Measurements from ENCODE around the gene PHEX. TPM values are rescaled to one million over a fixed set of nuclear protein-coding genes. Genes with fewer than 3 reads are reported as not detected.

Gene PHEX
- total RNA-seq, 1 experiment from 2014 or later = 1.3 TPM

DNA sequence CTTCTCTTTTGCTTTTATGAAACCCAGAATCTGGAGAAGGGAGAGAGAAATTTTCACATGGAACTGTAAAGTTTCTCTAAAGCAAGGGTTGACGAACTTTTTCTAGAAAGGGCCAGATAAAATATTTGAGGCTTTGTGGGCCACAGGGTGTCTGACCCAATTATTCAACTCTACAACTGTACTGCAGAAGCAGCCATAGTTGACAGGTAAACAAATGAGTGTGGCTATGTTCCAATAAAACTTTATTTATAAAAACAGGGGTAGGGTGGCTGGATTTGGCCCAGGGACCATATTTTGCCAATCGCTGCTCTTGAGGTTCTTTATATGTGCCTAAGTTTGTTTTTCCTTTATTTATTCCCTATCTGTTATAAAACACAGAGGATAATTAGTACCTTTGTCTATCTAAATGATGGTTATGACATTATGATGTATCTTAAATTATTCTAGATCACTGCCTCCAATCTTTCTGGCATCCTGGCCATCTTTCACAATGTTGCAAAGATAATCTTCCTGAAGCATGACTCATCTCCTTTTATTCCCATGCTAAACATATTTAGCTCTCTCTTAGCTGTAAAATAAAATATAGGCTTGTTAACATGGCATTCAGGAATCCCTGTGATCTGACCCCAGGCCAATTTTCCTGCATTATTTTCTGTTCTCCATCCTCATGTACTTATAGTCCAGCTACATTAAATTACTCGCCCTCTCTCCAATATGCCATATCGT lies 133.8 kb downstream of the PHEX start:
- no peaks in the 10 kb centered on the region for H3K36me3 ChIP-seq (ENCODE audit: insufficient read depth, low read length)
- no peaks in the 10 kb centered on the region for H4K20me1 ChIP-seq (ENCODE audit: insufficient read depth, low read depth, low read length)
- no peak overlapping the region for H3K27ac ChIP-seq (ENCODE audit: low read length)
- no peaks in the 10 kb centered on the region for H3K79me2 ChIP-seq (ENCODE audit: low read length)
- no peaks in the 10 kb centered on the region for H3K9me2 ChIP-seq (replicated peaks; ENCODE audit: insufficient read depth, low read length)
- H3K4me1 ChIP-seq (ENCODE audit: low read length) = no peaks in the 10 kb centered on the region
- H3K27me3 ChIP-seq (ENCODE audit: low read length) = no peaks in the 10 kb centered on the region
- DNase-seq = no peak
- H3K4me3 ChIP-seq (ENCODE audit: low read length) = no peak overlapping the region
- H2AFZ ChIP-seq (ENCODE audit: low read length) = no peak overlapping the region
- H3K9me3 ChIP-seq (ENCODE audit: low read length) = no peaks in the 10 kb centered on the region
- H3K9ac ChIP-seq (ENCODE audit: low read length) = no peak overlapping the region
- no peak overlapping the region for H3K4me2 ChIP-seq (ENCODE audit: low read depth, low read length, poor library complexity, severe bottlenecking)

DNA sequence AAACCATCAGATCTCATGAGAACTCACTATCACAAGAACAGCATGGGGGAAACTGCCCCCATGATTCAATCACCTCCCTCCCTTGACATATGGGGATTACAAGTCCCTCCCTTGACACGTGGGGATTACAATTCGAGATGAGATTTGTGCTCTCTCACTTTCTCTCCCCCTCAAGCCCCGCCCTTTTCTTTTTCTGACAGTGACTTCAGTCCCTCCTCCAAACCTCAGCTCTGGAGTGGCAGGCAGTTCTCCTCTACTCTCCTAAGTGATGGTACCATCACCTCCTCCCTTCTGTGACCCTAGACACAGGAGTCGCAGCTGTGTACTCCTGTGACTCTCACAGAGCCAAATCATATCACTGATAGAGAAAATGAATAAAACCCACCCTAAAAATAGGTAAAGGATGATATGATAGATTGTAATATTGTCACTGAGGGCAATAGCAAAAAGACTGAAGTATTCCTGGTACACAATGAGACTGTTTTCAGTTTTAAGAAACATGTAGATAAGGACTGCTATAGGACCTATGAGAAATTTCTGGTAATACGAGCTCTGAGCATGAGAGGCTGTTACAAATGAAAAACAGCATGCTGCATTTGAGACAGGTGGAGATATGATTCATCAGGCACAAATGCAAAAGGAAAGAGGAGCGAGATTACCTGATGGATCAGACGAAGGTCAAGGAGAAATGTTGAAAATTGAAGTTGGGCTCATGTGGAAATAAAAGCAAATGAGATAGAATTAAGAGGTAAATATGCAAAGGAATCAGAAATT lies 139.3 kb downstream of the PHEX start:
- no peak for DNase-seq
- Histone ChIP-seq H3K36me3 (ENCODE audit: insufficient read depth, low read length) (no peaks in the 10 kb centered on the region), H3K27ac (ENCODE audit: low read length) (no peak overlapping the region)

GRCh38 chrX:22173966-22174365 lies 141.8 kb downstream of the PHEX start:
- H3K36me3 ChIP-seq (ENCODE audit: insufficient read depth, low read length) = no peaks in the 10 kb centered on the region

More for the DNA sequence above, 139.3 kb downstream of the PHEX start:
- H3K9me3 ChIP-seq (ENCODE audit: low read length) = no peaks in the 10 kb centered on the region
- H3K4me3 ChIP-seq (ENCODE audit: low read length) = no peak overlapping the region
- no peak overlapping the region for H3K4me2 ChIP-seq (ENCODE audit: low read depth, low read length, poor library complexity, severe bottlenecking)
- H3K9me2 ChIP-seq (replicated peaks; ENCODE audit: insufficient read depth, low read length) = no peaks in the 10 kb centered on the region
- no peaks in the 10 kb centered on the region for H3K79me2 ChIP-seq (ENCODE audit: low read length)
- no peaks in the 10 kb centered on the region for H3K4me1 ChIP-seq (ENCODE audit: low read length)
- H3K9ac ChIP-seq (ENCODE audit: low read length) = no peak overlapping the region
- H2AFZ ChIP-seq (ENCODE audit: low read length) = no peak overlapping the region
- no peaks in the 10 kb centered on the region for H4K20me1 ChIP-seq (ENCODE audit: insufficient read depth, low read depth, low read length)
- no peaks in the 10 kb centered on the region for H3K27me3 ChIP-seq (ENCODE audit: low read length)

DNA sequence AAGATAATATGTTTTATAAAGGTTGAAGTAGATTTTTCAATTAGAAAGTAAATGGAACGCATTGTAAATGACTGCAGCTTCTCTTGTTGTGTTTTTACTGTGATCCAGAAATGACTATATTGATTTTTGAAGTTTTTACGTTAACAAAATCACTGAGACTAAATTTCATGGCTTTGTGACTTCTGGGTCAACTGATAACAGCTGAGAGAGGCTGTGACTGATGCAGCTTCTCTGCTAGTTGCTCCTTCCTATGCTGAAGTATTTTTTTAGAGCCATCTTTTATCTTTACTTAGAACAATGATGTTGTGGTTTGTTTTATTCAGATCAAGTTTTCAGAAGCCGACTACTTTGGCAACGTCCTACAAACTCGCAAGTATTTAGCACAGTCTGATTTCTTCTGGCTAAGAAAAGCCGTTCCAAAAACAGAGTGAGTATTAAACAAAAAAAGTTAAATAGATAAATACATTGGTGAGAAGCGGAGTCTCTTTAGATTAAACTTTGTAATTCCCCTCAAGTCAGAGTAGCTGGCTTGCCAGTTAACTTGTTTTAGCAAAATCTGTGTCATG lies 145.9 kb downstream of the PHEX start:
- Histone ChIP-seq H3K79me2 (ENCODE audit: low read length) (no peaks in the 10 kb centered on the region), H4K20me1 (ENCODE audit: insufficient read depth, low read depth, low read length) (no peaks in the 10 kb centered on the region), H3K9me2 (replicated peaks; ENCODE audit: insufficient read depth, low read length) (no peaks in the 10 kb centered on the region), H2AFZ (ENCODE audit: low read length) (no peak overlapping the region), H3K4me2 (ENCODE audit: low read depth, low read length, poor library complexity, severe bottlenecking) (no peak overlapping the region), H3K27me3 (ENCODE audit: low read length) (no peaks in the 10 kb centered on the region), H3K4me3 (ENCODE audit: low read length) (no peak overlapping the region), H3K9ac (ENCODE audit: low read length) (no peak overlapping the region), H3K9me3 (ENCODE audit: low read length) (no peaks in the 10 kb centered on the region), H3K4me1 (ENCODE audit: low read length) (no peaks in the 10 kb centered on the region), H3K36me3 (ENCODE audit: insufficient read depth, low read length) (no peaks in the 10 kb centered on the region), H3K27ac (ENCODE audit: low read length) (no peak overlapping the region)
- no peak for DNase-seq

More at GRCh38 chrX:22173966-22174365, 141.8 kb downstream of the PHEX start:
- H4K20me1 ChIP-seq (ENCODE audit: insufficient read depth, low read depth, low read length) = no peaks in the 10 kb centered on the region
- H3K4me3 ChIP-seq (ENCODE audit: low read length) = no peak overlapping the region
- no peaks in the 10 kb centered on the region for H3K27me3 ChIP-seq (ENCODE audit: low read length)
- no peaks in the 10 kb centered on the region for H3K9me2 ChIP-seq (replicated peaks; ENCODE audit: insufficient read depth, low read length)
- no peak overlapping the region for H2AFZ ChIP-seq (ENCODE audit: low read length)
- H3K9ac ChIP-seq (ENCODE audit: low read length) = no peak overlapping the region
- no peak overlapping the region for H3K27ac ChIP-seq (ENCODE audit: low read length)
- H3K9me3 ChIP-seq (ENCODE audit: low read length) = no peaks in the 10 kb centered on the region
- H3K4me1 ChIP-seq (ENCODE audit: low read length) = no peaks in the 10 kb centered on the region
- no peaks in the 10 kb centered on the region for H3K79me2 ChIP-seq (ENCODE audit: low read length)
- no peak overlapping the region for H3K4me2 ChIP-seq (ENCODE audit: low read depth, low read length, poor library complexity, severe bottlenecking)
- DNase-seq = no peak

DNA sequence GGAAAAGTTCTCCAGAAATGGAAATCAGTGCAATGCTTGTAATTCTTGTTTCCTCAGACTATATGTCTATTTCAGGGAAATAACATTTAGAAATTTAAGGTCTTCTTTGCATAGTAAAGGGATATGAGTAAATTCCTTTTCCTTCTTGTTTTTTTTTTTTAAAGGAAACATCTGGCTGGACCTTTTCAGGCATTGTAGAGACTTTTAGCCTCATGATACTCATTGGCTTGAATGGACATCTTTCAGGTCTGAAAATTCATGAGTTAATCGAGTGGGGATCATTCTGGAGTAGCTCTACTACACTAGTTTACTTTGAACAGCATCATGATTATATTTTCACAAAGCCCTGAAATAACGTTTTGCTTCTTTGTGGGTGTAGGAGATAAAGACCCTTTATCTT lies 152.0 kb downstream of the PHEX start:
- Histone ChIP-seq H3K79me2 (ENCODE audit: low read length) (no peaks in the 10 kb centered on the region), H3K4me3 (ENCODE audit: low read length) (no peak overlapping the region), H3K9me3 (ENCODE audit: low read length) (no peaks in the 10 kb centered on the region), H3K27me3 (ENCODE audit: low read length) (no peaks in the 10 kb centered on the region), H2AFZ (ENCODE audit: low read length) (no peak overlapping the region), H4K20me1 (ENCODE audit: insufficient read depth, low read depth, low read length) (no peaks in the 10 kb centered on the region), H3K27ac (ENCODE audit: low read length) (no peak overlapping the region), H3K36me3 (ENCODE audit: insufficient read depth, low read length) (no peaks in the 10 kb centered on the region), H3K4me1 (ENCODE audit: low read length) (no peaks in the 10 kb centered on the region), H3K4me2 (ENCODE audit: low read depth, low read length, poor library complexity, severe bottlenecking) (no peak overlapping the region), H3K9me2 (replicated peaks; ENCODE audit: insufficient read depth, low read length) (no peaks in the 10 kb centered on the region), H3K9ac (ENCODE audit: low read length) (no peak overlapping the region)
- DNase-seq = no peak

GRCh38 chrX:22186165-22186564 lies 154.0 kb downstream of the PHEX start:
- Histone ChIP-seq H3K79me2 (ENCODE audit: low read length) (no peaks in the 10 kb centered on the region), H3K27ac (ENCODE audit: low read length) (no peak overlapping the region), H3K9ac (ENCODE audit: low read length) (no peak overlapping the region), H3K36me3 (ENCODE audit: insufficient read depth, low read length) (no peaks in the 10 kb centered on the region), H2AFZ (ENCODE audit: low read length) (no peak overlapping the region), H4K20me1 (ENCODE audit: insufficient read depth, low read depth, low read length) (no peaks in the 10 kb centered on the region), H3K4me1 (ENCODE audit: low read length) (no peaks in the 10 kb centered on the region), H3K9me3 (ENCODE audit: low read length) (no peaks in the 10 kb centered on the region), H3K4me2 (ENCODE audit: low read depth, low read length, poor library complexity, severe bottlenecking) (no peak overlapping the region), H3K4me3 (ENCODE audit: low read length) (no peak overlapping the region), H3K9me2 (replicated peaks; ENCODE audit: insufficient read depth, low read length) (no peaks in the 10 kb centered on the region), H3K27me3 (ENCODE audit: low read length) (no peaks in the 10 kb centered on the region)
- no peak for DNase-seq

DNA sequence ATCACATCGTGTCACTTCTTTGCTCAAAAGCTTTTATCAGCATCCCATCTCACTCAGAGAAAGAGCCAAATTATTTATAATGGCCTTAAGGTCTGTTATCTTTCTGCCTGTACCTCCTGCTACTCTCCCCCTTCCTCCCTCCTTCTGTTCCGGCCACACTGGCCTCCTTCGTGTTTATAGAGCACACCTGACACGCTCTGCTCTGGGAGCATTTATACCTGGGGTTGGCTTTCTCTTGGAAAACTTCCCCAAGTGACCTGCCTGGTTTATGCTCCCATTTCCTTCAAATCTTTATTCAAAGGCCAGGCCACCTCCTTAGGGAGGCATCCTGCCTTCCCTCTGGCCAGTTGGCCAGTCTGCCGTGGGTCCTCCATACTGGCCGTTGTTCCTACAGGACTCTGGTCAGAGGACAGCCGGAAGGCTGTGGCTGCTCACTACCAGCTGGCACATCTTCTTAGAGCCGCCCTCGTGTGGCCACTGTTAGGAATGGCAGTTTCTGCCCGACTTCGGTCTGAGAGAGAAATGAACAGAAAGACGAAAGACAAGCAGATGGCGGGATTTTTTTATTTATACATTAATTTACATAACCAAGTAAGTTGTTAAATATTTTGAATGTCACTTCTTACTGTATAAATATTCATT lies 160.4 kb downstream of the PHEX start:
- Histone ChIP-seq H3K4me3 (ENCODE audit: low read length) (no peak overlapping the region), H4K20me1 (ENCODE audit: insufficient read depth, low read depth, low read length) (no peaks in the 10 kb centered on the region), H3K36me3 (ENCODE audit: insufficient read depth, low read length) (no peaks in the 10 kb centered on the region), H3K4me1 (ENCODE audit: low read length) (no peaks in the 10 kb centered on the region), H3K4me2 (ENCODE audit: low read depth, low read length, poor library complexity, severe bottlenecking) (no peak overlapping the region), H3K9ac (ENCODE audit: low read length) (no peak overlapping the region), H3K79me2 (ENCODE audit: low read length) (no peaks in the 10 kb centered on the region), H3K9me3 (ENCODE audit: low read length) (no peaks in the 10 kb centered on the region), H3K9me2 (replicated peaks; ENCODE audit: insufficient read depth, low read length) (no peaks in the 10 kb centered on the region), H3K27me3 (ENCODE audit: low read length) (no peaks in the 10 kb centered on the region), H2AFZ (ENCODE audit: low read length) (no peak overlapping the region), H3K27ac (ENCODE audit: low read length) (no peak overlapping the region)
- DNase-seq = peak; percentile 82
